ENCODE results near the gene GCSH. TPM values are rescaled to one million over a fixed set of nuclear protein-coding genes. Genes with fewer than 3 reads are reported as not detected.

Gene GCSH
- total RNA-seq, 1 donor: 36.2 TPM

GRCh38 chr16:81101702-81102101, 5.5 kb upstream of the GCSH start:
- no peak for TF ChIP-seq CTCF (IDR thresholded peaks at IDR 0.05; ENCODE audit: insufficient read depth, low read length)
- no peak for DNase-seq (ENCODE audit: low read depth)
- no peak overlapping the region for H3K4me3 ChIP-seq (ENCODE audit: low read depth, low read length)

GRCh38 chr16:81099958-81100357, 3.8 kb upstream of the GCSH start:
- no peak for TF ChIP-seq CTCF (IDR thresholded peaks at IDR 0.05; ENCODE audit: insufficient read depth, low read length)
- H3K4me3 ChIP-seq (ENCODE audit: low read depth, low read length): no peak overlapping the region
- DNase-seq (ENCODE audit: low read depth): no peak

GRCh38 chr16:81097230-81097629, 1.0 kb upstream of the GCSH start:
- no peak overlapping the region for H3K4me3 ChIP-seq (ENCODE audit: low read depth, low read length)
- no peak for DNase-seq (ENCODE audit: low read depth)
- TF ChIP-seq CTCF (IDR thresholded peaks at IDR 0.05; ENCODE audit: insufficient read depth, low read length): no peak

- DNase-seq (ENCODE audit: low read depth): no peak
- peak overlapping the region; percentile 44 for H3K4me3 ChIP-seq (ENCODE audit: low read depth, low read length)
- no peak for TF ChIP-seq CTCF (IDR thresholded peaks at IDR 0.05; ENCODE audit: insufficient read depth, low read length)
These were observed 567 bp upstream of the GCSH start for GRCh38 chr16:81096715-81097208.

GRCh38 chr16:81095653-81095952, 592 bp downstream of the GCSH start:
- TF ChIP-seq CTCF (IDR thresholded peaks at IDR 0.05; ENCODE audit: insufficient read depth, low read length): no peak
- DNase-seq (ENCODE audit: low read depth): no peak
- peak overlapping the region; percentile 76 for H3K4me3 ChIP-seq (ENCODE audit: low read depth, low read length)

- no peak for TF ChIP-seq CTCF (IDR thresholded peaks at IDR 0.05; ENCODE audit: insufficient read depth, low read length)
- peak overlapping the region; percentile 76 for H3K4me3 ChIP-seq (ENCODE audit: low read depth, low read length)
- DNase-seq (ENCODE audit: low read depth): peak; percentile 51
These were observed 1.4 kb downstream of the GCSH start for GRCh38 chr16:81094771-81095251.

GRCh38 chr16:81088836-81089235, 7.4 kb downstream of the GCSH start:
- no peak overlapping the region for H3K4me3 ChIP-seq (ENCODE audit: low read depth, low read length)
- no peak for DNase-seq (ENCODE audit: low read depth)
- no peak for TF ChIP-seq CTCF (IDR thresholded peaks at IDR 0.05; ENCODE audit: insufficient read depth, low read length)
